ENCODE results near the gene SCD.

SCD gene

GRCh38 chr10:100395626-100396025 is 48.6 kb downstream of the SCD start:
- no peak for ATAC-seq
- TF ChIP-seq OSR1 (CRISPR knock-in tag; IDR thresholded peaks at IDR 0.05) (no peak), ZNF8 (CRISPR knock-in tag; IDR thresholded peaks at IDR 0.05) (no peak), POU6F1 (CRISPR knock-in tag; IDR thresholded peaks at IDR 0.05; ENCODE audit: borderline replicate concordance, low read depth) (no peak), PPARA (CRISPR knock-in tag; IDR thresholded peaks at IDR 0.05; ENCODE audit: borderline replicate concordance) (no peak)
- TF ChIP-seq, protein P1, sequence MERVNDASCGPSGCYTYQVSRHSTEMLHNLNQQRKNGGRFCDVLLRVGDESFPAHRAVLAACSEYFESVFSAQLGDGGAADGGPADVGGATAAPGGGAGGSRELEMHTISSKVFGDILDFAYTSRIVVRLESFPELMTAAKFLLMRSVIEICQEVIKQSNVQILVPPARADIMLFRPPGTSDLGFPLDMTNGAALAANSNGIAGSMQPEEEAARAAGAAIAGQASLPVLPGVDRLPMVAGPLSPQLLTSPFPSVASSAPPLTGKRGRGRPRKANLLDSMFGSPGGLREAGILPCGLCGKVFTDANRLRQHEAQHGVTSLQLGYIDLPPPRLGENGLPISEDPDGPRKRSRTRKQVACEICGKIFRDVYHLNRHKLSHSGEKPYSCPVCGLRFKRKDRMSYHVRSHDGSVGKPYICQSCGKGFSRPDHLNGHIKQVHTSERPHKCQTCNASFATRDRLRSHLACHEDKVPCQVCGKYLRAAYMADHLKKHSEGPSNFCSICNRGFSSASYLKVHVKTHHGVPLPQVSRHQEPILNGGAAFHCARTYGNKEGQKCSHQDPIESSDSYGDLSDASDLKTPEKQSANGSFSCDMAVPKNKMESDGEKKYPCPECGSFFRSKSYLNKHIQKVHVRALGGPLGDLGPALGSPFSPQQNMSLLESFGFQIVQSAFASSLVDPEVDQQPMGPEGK (CRISPR knock-in tag; IDR thresholded peaks at IDR 0.05; ENCODE audit: borderline replicate concordance) = no peak

DNA sequence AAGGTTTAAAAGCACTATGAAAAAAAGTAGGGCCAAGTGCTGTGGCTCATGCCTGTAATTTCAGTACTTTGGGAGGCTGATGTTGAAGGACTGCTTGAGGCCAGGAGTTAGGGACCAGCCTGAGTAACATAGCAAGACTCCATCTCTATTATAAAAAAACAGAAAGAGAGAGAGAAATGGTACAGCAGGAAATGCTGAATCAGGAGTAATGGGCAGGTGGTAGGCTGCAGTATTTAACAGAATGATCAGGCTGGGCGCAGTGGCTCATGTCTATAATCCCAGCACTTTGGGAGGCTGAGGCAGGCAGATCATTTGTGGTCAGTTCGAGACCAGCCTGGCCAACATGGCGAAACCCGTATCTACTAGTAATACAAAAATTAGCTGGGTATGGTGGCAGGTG is 49.6 kb downstream of the SCD start:
- no peak for ATAC-seq
- no peak for TF ChIP-seq GLIS3 (CRISPR knock-in tag; IDR thresholded peaks at IDR 0.05)
- no peak for TF ChIP-seq ISL1 (CRISPR knock-in tag; IDR thresholded peaks at IDR 0.05)
- TF ChIP-seq BACH2 (CRISPR knock-in tag; IDR thresholded peaks at IDR 0.05; ENCODE audit: borderline replicate concordance) = no peak

GRCh38 chr10:100401631-100402328 is 54.7 kb downstream of the SCD start:
- no peak for TF ChIP-seq ARNTL (CRISPR knock-in tag; IDR thresholded peaks at IDR 0.05; ENCODE audit: borderline replicate concordance, low read depth)
- no peak for TF ChIP-seq ZNF8 (CRISPR knock-in tag; IDR thresholded peaks at IDR 0.05)
- no peak for TF ChIP-seq TOX (CRISPR knock-in tag; IDR thresholded peaks at IDR 0.05; ENCODE audit: borderline replicate concordance)
- no peak for TF ChIP-seq ZFP30 (CRISPR knock-in tag; IDR thresholded peaks at IDR 0.05)
- TF ChIP-seq ESRRG (CRISPR knock-in tag; IDR thresholded peaks at IDR 0.05) = no peak
- TF ChIP-seq TSHZ2 (CRISPR knock-in tag; IDR thresholded peaks at IDR 0.05) = no peak
- TF ChIP-seq ISL1 (CRISPR knock-in tag; IDR thresholded peaks at IDR 0.05) = no peak
- TF ChIP-seq SNAI2 (CRISPR knock-in tag; IDR thresholded peaks at IDR 0.05) = no peak
- no peak for TF ChIP-seq ZNF565 (CRISPR knock-in tag; conservative IDR thresholded peaks at IDR 0.05; ENCODE audit: low read depth)
- TF ChIP-seq CSDC2 (CRISPR knock-in tag; IDR thresholded peaks at IDR 0.05) = no peak
- TF ChIP-seq, protein P1 (CRISPR knock-in tag; IDR thresholded peaks at IDR 0.05; ENCODE audit: borderline replicate concordance) = no peak
- no peak for TF ChIP-seq ZFP3 (CRISPR knock-in tag; IDR thresholded peaks at IDR 0.05)
- TF ChIP-seq PPARA (CRISPR knock-in tag; IDR thresholded peaks at IDR 0.05; ENCODE audit: borderline replicate concordance) = no peak
- no peak for TF ChIP-seq BACH2 (CRISPR knock-in tag; IDR thresholded peaks at IDR 0.05; ENCODE audit: borderline replicate concordance)
- ATAC-seq = no peak

DNA sequence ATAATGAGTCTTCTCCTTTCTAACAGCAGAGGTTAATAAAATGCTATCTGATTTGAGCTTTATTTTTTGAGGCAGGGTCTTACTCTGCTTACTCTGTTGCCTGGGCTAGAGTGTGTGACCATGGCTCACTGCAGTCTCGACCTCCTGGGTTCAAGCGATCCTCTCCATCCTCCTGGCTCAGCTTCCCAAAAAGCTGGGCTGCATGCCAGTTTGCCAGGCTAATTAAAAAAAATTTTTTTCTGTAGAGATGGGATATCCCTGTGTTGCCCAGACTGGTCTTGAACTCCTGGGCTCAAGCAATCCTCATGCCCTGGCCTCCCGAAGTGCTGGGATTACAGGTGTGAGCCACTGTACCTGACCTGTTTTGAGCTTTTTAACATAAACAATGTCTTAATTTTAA is 56.7 kb downstream of the SCD start:
- TF ChIP-seq SNAI2 (CRISPR knock-in tag; IDR thresholded peaks at IDR 0.05) = no peak
- no peak for TF ChIP-seq POU6F1 (CRISPR knock-in tag; IDR thresholded peaks at IDR 0.05; ENCODE audit: borderline replicate concordance, low read depth)
- no peak for TF ChIP-seq OSR1 (CRISPR knock-in tag; IDR thresholded peaks at IDR 0.05)
- TF ChIP-seq ZNF565 (CRISPR knock-in tag; conservative IDR thresholded peaks at IDR 0.05; ENCODE audit: low read depth) = no peak
- no peak for TF ChIP-seq CSRNP3 (CRISPR knock-in tag; IDR thresholded peaks at IDR 0.05)
- TF ChIP-seq ARNTL (CRISPR knock-in tag; IDR thresholded peaks at IDR 0.05; ENCODE audit: borderline replicate concordance, low read depth) = no peak
- no peak for TF ChIP-seq CSDC2 (CRISPR knock-in tag; IDR thresholded peaks at IDR 0.05)
- TF ChIP-seq TSHZ2 (CRISPR knock-in tag; IDR thresholded peaks at IDR 0.05) = no peak
- TF ChIP-seq ZC3H10 (CRISPR knock-in tag; IDR thresholded peaks at IDR 0.05) = no peak
- TF ChIP-seq ISL1 (CRISPR knock-in tag; IDR thresholded peaks at IDR 0.05) = no peak
- TF ChIP-seq ZNF8 (CRISPR knock-in tag; IDR thresholded peaks at IDR 0.05) = no peak
- TF ChIP-seq TOX (CRISPR knock-in tag; IDR thresholded peaks at IDR 0.05; ENCODE audit: borderline replicate concordance) = no peak
- no peak for ATAC-seq

Data from SK-N-SH treated with all-trans-retinoic acid at 6 μM for 48 hours (cell line).